Osteoblast (primary cell): ENCODE measurements around the gene NAGS. TPM values are rescaled to one million over a fixed set of nuclear protein-coding genes. Genes with fewer than 3 reads are reported as not detected.
"Not testable (repeated sequence)": the region's sequence is repeated elsewhere in the genome, so short reads cannot be mapped to it uniquely, and the experiment has no call there.

Experiments
- DNase-seq: peaks from one replicate; pipeline ENCODE4 v3.0.0; 2011; ENCODE audit warnings: low spot score, mixed read lengths; ENCODE audit not compliant: insufficient read length; ENCODE audit errors: missing footprints
- H2AFZ ChIP-seq: 2 replicates; pipeline ENCODE4 v1.6.0; 2011; ENCODE audit warnings: mild to moderate bottlenecking, low read length
- H3K27ac ChIP-seq: 2 replicates; pipeline ENCODE4 v1.5.1; 2011; ENCODE audit warnings: mild to moderate bottlenecking, low read depth, low read length, moderate library complexity
- H3K27me3 ChIP-seq: 2 replicates; pipeline ENCODE4 v1.6.0; 2012; ENCODE audit warnings: mild to moderate bottlenecking, control low read depth, inconsistent platforms, low read length, moderate library complexity; ENCODE audit not compliant: insufficient read depth
- H3K36me3 ChIP-seq: 2 replicates; pipeline ENCODE4 v1.5.1; 2011; ENCODE audit warnings: mild to moderate bottlenecking, low read length, control low read depth, moderate library complexity; ENCODE audit not compliant: insufficient read depth
- H3K4me1 ChIP-seq: 2 replicates; pipeline ENCODE4 v1.5.1; 2011; ENCODE audit warnings: mild to moderate bottlenecking, low read length, control low read depth, moderate library complexity; ENCODE audit not compliant: insufficient read depth
- H3K4me2 ChIP-seq: 2 replicates; pipeline ENCODE4 v1.6.0; 2011; ENCODE audit warnings: mild to moderate bottlenecking, low read length; ENCODE audit not compliant: insufficient read depth
- H3K4me3 ChIP-seq: fragments of 200-600 bp; sonication (generic); 3 replicates; pipeline ENCODE4 v1.5.1; 2012; ENCODE audit warnings: mild to moderate bottlenecking, low read length, inconsistent platforms; ENCODE audit not compliant: insufficient read depth
- H3K79me2 ChIP-seq: 2 replicates; pipeline ENCODE4 v1.6.0; 2012; ENCODE audit warnings: mild to moderate bottlenecking, low read length, control low read depth, inconsistent platforms; ENCODE audit not compliant: insufficient read depth
- H3K9me3 ChIP-seq: 2 replicates; pipeline ENCODE4 v1.5.1; 2011; ENCODE audit warnings: low read depth, low read length, control low read depth
- H4K20me1 ChIP-seq: 2 replicates; pipeline ENCODE4 v1.6.0; 2012; ENCODE audit warnings: mild to moderate bottlenecking, low read length, control low read depth; ENCODE audit not compliant: insufficient read depth
- total RNA-seq: library from RNA; depleted of rRNA; stranded (reverse); fragments of >200 nt; gene quantifications from 2 replicates; pipeline ENCODE4 v1.2.3, GENCODE V29; 2012
- TF ChIP-seq, protein P1 (sequence below): IDR thresholded peaks from 2 replicates; pipeline ENCODE4 v1.5.1; 2011; ENCODE audit warnings: mild to moderate bottlenecking, low read depth, low read length, moderate library complexity; ENCODE audit errors: extremely low read depth

NAGS gene, protein sequence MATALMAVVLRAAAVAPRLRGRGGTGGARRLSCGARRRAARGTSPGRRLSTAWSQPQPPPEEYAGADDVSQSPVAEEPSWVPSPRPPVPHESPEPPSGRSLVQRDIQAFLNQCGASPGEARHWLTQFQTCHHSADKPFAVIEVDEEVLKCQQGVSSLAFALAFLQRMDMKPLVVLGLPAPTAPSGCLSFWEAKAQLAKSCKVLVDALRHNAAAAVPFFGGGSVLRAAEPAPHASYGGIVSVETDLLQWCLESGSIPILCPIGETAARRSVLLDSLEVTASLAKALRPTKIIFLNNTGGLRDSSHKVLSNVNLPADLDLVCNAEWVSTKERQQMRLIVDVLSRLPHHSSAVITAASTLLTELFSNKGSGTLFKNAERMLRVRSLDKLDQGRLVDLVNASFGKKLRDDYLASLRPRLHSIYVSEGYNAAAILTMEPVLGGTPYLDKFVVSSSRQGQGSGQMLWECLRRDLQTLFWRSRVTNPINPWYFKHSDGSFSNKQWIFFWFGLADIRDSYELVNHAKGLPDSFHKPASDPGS
- 0.36 and 0.59 TPM in 2 replicates for total RNA-seq

DNA sequence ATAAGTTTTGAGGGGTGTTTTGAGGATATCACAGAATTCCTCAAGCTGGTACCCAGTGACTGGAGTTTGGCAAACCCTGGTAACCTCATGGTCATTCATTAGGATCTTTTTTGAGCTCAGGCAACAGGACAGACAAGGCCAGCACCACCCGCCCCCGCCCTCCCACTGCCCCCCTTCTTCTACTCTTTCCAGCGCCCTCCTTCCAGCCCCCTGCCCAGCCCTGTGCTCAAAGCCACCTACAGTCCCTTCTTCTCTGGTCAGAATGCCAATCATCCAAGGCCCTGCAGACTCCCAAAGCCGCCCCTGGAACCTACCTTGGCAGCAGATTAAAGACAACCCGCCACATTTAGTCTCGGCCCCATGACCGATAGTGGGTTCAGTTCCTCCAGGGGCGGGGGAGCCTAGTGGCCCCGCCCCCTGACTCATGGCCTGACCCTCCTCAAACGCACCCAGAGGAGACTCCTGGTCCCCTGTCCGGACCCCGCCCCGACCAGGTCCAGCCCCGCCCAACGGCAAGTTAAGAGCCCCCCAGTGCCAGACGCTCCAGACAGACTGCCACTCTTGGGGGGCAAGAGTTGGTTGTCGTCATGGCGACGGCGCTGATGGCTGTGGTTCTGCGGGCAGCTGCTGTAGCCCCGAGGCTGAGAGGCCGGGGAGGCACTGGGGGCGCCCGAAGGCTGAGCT, at the start of gene NAGS:
TSS of gene NAGS (plus strand) at position 546 of the 684 bp plus-strand sequence. CDS start at position 588, 42 bp downstream.
- H3K4me3 ChIP-seq, result peak within 1 kb of the TSS; percentile 58
- H3K4me2 ChIP-seq, result peak within 1 kb of the TSS; percentile 97
- DNase-seq, result peak; percentile 78
- H3K36me3 ChIP-seq, result peaks cover 2% of the 10 kb centered on the region
- H2AFZ ChIP-seq, result peak within 1 kb of the TSS; percentile 47
- no peaks in the 10 kb centered on the region for H3K9me3 ChIP-seq
- no peak within 1 kb of the TSS for H3K27ac ChIP-seq
- peaks cover 14% of the 10 kb centered on the region for H3K27me3 ChIP-seq
- peaks cover 40% of the 10 kb centered on the region for H3K4me1 ChIP-seq
- TF ChIP-seq, protein P1, sequence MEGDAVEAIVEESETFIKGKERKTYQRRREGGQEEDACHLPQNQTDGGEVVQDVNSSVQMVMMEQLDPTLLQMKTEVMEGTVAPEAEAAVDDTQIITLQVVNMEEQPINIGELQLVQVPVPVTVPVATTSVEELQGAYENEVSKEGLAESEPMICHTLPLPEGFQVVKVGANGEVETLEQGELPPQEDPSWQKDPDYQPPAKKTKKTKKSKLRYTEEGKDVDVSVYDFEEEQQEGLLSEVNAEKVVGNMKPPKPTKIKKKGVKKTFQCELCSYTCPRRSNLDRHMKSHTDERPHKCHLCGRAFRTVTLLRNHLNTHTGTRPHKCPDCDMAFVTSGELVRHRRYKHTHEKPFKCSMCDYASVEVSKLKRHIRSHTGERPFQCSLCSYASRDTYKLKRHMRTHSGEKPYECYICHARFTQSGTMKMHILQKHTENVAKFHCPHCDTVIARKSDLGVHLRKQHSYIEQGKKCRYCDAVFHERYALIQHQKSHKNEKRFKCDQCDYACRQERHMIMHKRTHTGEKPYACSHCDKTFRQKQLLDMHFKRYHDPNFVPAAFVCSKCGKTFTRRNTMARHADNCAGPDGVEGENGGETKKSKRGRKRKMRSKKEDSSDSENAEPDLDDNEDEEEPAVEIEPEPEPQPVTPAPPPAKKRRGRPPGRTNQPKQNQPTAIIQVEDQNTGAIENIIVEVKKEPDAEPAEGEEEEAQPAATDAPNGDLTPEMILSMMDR, result no peak
- no peaks in the 10 kb centered on the region for H4K20me1 ChIP-seq
- no peaks in the 10 kb centered on the region for H3K79me2 ChIP-seq

DNA sequence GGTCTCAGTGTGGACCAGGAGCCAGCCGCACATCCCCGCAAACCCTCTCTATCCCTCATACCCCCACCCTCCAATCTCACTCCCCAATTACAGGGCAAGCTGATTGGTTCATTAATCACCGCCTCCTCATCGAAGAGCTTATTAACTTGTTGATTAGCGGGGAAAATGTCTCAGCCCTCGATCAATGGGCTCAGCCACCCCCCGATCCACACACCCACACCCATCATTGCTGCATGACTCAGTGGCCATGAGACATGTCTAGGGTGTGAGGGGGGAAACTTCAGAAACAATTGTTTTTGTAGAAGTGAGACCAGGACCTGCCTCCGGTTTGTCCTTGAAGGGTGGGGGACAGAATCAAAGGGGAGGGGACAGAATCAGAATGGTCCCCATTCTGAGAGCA, 48.2 kb upstream of the NAGS start:
- Histone ChIP-seq H3K4me3 (no peak overlapping the region), H3K4me2 (no peak overlapping the region), H3K9me3 (no peaks in the 10 kb centered on the region), H3K27ac (no peak overlapping the region), H3K27me3 (peaks cover 40% of the 10 kb centered on the region), H3K4me1 (no peaks in the 10 kb centered on the region), H3K79me2 (no peaks in the 10 kb centered on the region), H2AFZ (no peak overlapping the region), H4K20me1 (no peaks in the 10 kb centered on the region), H3K36me3 (no peaks in the 10 kb centered on the region)
- DNase-seq, result no peak
- TF ChIP-seq, protein P1, result no peak

DNA sequence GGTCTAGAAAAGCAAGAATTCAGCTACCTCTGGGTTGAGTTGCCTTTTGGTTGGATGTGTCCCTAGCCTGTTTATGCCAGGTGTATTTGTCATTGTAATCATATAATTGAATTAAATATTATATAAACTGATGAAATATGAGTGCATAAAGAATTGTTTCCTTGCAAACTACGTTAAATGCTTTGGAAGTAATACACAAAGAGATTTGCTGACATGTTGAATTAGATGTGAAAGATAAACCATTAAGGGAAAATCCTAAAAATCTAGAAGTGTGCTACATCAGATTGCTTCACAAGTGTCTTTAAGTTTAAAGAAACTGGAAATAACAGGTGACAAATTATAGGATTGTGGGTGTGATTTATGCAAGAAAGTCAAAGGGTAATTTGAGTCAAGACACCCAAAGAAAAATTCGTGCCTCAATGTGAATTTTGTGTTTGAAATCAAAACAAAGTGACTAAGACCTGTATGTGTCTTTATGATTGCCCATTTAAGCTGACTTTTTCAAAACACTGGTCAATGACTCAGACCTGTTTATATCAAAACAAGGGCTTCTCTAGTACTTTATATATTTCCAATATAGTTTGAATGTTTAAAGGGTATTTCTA, 45.6 kb upstream of the NAGS start:
- Histone ChIP-seq H3K27me3 (peaks cover 17% of the 10 kb centered on the region), H4K20me1 (no peaks in the 10 kb centered on the region), H3K79me2 (no peaks in the 10 kb centered on the region), H3K9me3 (no peaks in the 10 kb centered on the region), H3K4me3 (no peak overlapping the region), H3K4me2 (no peak overlapping the region), H3K36me3 (no peaks in the 10 kb centered on the region), H2AFZ (no peak overlapping the region), H3K4me1 (no peaks in the 10 kb centered on the region), H3K27ac (no peak overlapping the region)
- TF ChIP-seq, protein P1, result no peak
- no peak for DNase-seq

DNA sequence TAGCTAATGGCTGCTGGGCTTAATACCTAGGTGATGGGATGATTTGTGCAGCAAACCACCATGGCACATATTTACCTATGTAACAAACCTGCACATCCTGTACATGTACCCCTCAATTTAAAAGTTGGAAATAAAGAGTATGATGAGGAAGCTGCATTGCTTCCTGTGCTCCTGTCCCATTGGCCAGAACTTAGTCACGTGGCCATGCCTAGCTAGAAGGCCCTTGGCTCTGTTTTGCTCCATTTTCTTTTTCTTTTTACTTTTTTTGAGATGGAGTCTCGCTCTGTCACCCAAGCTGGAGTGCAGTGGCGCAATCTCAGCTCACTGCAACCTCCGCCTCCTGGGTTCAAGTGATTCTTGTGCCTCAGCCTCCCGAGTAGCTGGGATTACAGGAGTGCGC, 43.1 kb upstream of the NAGS start:
- not testable (repeated sequence) for H3K27ac ChIP-seq, H3K79me2 ChIP-seq, H2AFZ ChIP-seq, H4K20me1 ChIP-seq, H3K4me3 ChIP-seq, H3K4me1 ChIP-seq, H3K9me3 ChIP-seq, H3K36me3 ChIP-seq, H3K27me3 ChIP-seq, DNase-seq, H3K4me2 ChIP-seq
